Omental fat pad (tissue), 4 donors: ENCODE results near the gene PDCD6IP. TPM values are rescaled to one million over a fixed set of nuclear protein-coding genes. Genes with fewer than 3 reads are reported as not detected.

ENCODE experiments used
- ATAC-seq: fragments of 150-250 bp; one replicate; pipeline ENCODE4 v1.9.1; 2016; ENCODE audit warnings: mild to moderate bottlenecking, moderate library complexity; ENCODE audit not compliant: low FRiP score
- DNase-seq: peaks from one replicate; pipeline ENCODE4 v3.0.0-alpha.2; 2019; ENCODE audit warnings: low spot score
- CTCF ChIP-seq, 3 donors: fragments of 450-650 bp; IDR thresholded peaks; one replicate each; pipeline ENCODE4 v1.5.1; 2016 to 2017; ENCODE audit warnings: antibody characterized with exemption in 3 of 3, mild to moderate bottlenecking in 3 of 3, moderate library complexity in 2 of 3
- total RNA-seq, 4 donors: library from RNA; depleted of rRNA; stranded (reverse); fragments of >200 nt; gene quantifications; one replicate each; pipeline ENCODE4 v1.1.0, GENCODE V29; 2016

Gene PDCD6IP
- total RNA-seq, 4 donors from 2014 or later = 115 to 167 (median 163) TPM

DNA sequence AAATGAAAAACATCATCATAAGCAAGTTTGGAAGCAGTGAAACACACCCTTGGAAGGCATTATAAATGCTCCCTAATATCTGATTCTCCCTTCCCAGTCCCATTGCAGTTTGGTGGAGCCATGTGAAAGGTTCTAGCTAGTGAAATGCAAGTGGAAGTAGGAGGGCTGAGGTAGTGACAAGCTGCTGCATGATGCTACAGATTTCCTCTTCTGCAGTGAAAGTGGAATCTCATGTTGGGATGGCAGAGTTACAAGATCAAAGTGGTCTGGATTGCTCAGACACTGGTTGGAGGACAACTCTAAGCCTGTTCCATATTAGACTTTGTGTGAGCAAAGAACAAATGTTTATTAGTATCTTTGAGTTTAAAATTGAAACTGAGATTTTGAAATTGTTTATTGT is 3.3 kb upstream of the PDCD6IP start:
- TF ChIP-seq CTCF (IDR thresholded peaks at IDR 0.05) = no peak
- DNase-seq = no peak
- ATAC-seq = no peak

DNA sequence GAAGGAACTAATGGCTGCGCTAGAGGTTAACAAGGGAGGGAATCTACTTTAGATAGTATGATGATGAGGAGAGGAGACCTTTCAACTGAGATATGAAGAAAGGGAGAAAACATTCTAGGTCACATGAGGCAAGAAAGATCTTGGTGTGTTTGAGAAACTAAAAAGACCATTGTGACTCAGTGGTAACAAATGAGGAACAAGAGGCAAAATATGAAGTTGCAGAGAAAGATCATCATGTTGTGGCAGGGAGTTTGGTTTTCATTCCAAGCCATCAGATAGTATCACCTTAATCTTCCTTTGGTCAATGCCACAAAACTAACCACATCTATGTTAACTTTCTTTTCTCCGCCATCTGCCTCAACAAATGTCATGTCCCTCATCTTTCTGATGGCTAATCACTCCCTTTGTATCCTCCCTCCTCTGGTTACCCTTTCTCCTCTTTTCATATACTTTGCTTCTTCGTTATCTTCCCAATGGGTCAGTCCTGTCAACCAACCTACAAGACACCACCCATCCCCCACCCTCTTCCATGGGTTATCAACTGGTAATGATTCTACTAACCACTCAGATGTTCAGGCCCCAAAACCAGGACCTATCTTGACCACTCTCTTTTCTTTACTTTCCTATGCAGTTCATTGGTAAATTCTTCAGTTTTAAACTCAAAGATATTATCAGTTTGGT is 2.4 kb upstream of the PDCD6IP start:
- no peak for ATAC-seq

GRCh38 chr3:33798113-33798417 is 365 bp upstream of the PDCD6IP start:
- DNase-seq (no peak), ATAC-seq (no peak)
- TF ChIP-seq CTCF (IDR thresholded peaks at IDR 0.05) = no peak

More for the DNA sequence above, 2.4 kb upstream of the PDCD6IP start:
- TF ChIP-seq CTCF (IDR thresholded peaks at IDR 0.05) = no peak
- DNase-seq = no peak

- DNase-seq = no peak
- no peak for TF ChIP-seq CTCF (IDR thresholded peaks at IDR 0.05)
- peak; percentile 22 for ATAC-seq
Observed at GRCh38 chr3:33799202-33799551, 747 bp downstream of the PDCD6IP start.

- ATAC-seq = no peak
- TF ChIP-seq CTCF (IDR thresholded peaks at IDR 0.05) = no peak
- no peak for DNase-seq
Observed at GRCh38 chr3:33803252-33803651, 4.8 kb downstream of the PDCD6IP start.

GRCh38 chr3:33803894-33804526 is 5.6 kb downstream of the PDCD6IP start:
- no peak for TF ChIP-seq CTCF (IDR thresholded peaks at IDR 0.05)
- DNase-seq = no peak
- no peak for ATAC-seq

DNA sequence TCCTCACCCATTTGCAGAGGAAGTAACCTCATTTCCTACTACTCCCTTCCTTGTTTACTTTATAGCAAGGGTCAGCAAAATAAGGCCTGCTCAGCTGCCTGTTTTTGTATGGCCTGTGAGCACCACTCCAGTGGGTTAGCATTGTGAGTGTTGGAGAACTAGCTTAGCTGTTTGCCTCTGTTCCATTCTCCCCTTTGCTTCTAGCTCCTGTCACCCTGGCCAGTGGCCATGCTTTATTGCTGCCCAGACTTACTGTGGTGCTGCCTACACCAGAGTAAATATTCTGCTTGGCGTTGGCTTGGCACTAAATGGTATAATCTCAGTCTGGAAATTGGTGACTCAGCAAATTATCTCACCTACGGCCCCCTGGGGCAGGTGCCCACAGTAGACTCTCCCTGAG is 8.8 kb downstream of the PDCD6IP start:
- DNase-seq (no peak), ATAC-seq (no peak)
- TF ChIP-seq CTCF (IDR thresholded peaks at IDR 0.05) = no peak
